Colon (tissue), 2 donors: ENCODE results near the gene SHD.
"Not testable (repeated sequence)": the region's sequence is repeated elsewhere in the genome, so short reads cannot be mapped to it uniquely, and the experiment has no call there.

Source experiments
- FAIRE-seq: peaks from 2 replicates; lab custom pipeline; 2012; peaks lifted over from hg19 to GRCh38; lab: Jason Lieb, UNC
- donor health status: control.
- donor health status: control.

The SHD gene

GRCh38 chr19:4278419-4279266 is at the start of gene SHD:
Gene SHD, plus strand, starts transcription at chr19:4279266. Its CDS starts 798 bp downstream, at chr19:4280064.
- no peak for FAIRE-seq

- FAIRE-seq = not testable (repeated sequence)
These were observed 48.8 kb upstream of the SHD start for GRCh38 chr19:4230237-4230636.

- not testable (repeated sequence) for FAIRE-seq
These were observed 47.5 kb upstream of the SHD start for GRCh38 chr19:4231521-4231920.

- not testable (repeated sequence) for FAIRE-seq
These were observed 46.9 kb upstream of the SHD start for GRCh38 chr19:4232139-4232538.

GRCh38 chr19:4232614-4233281 is 46.3 kb upstream of the SHD start:
- no peak for FAIRE-seq

GRCh38 chr19:4233282-4233853 is 45.7 kb upstream of the SHD start:
- FAIRE-seq = no peak

GRCh38 chr19:4234142-4234861 is 44.8 kb upstream of the SHD start:
- FAIRE-seq = no peak

GRCh38 chr19:4234862-4235201 is 44.2 kb upstream of the SHD start:
- FAIRE-seq = no peak

GRCh38 chr19:4237510-4237909 is 41.6 kb upstream of the SHD start:
- not testable (repeated sequence) for FAIRE-seq

GRCh38 chr19:4238831-4239230 is 40.2 kb upstream of the SHD start:
- FAIRE-seq = no peak

- no peak for FAIRE-seq
These were observed 37.1 kb upstream of the SHD start for GRCh38 chr19:4241824-4242430.

- not testable (repeated sequence) for FAIRE-seq
These were observed 33.1 kb upstream of the SHD start for GRCh38 chr19:4245938-4246337.

- FAIRE-seq = no peak
These were observed 32.1 kb upstream of the SHD start, which contains the start of gene YJU2 for GRCh38 chr19:4246767-4247593. Gene YJU2, plus strand, starts transcription at chr19:4247080. Its CDS starts 67 bp downstream, at chr19:4247147.

GRCh38 chr19:4256563-4256962 is 22.5 kb upstream of the SHD start:
- FAIRE-seq = no peak

- no peak for FAIRE-seq
These were observed 22.0 kb upstream of the SHD start for GRCh38 chr19:4257025-4257424.

- FAIRE-seq = no peak
These were observed 20.9 kb upstream of the SHD start for GRCh38 chr19:4258181-4258580.

- no peak for FAIRE-seq
These were observed 18.4 kb upstream of the SHD start for GRCh38 chr19:4260613-4261191.

GRCh38 chr19:4264812-4265211 is 14.3 kb upstream of the SHD start:
- no peak for FAIRE-seq

- FAIRE-seq = no peak
These were observed 12.6 kb upstream of the SHD start for GRCh38 chr19:4266253-4267000.
